IMR-90 (cell line): Measurements from ENCODE around the gene STRN4.

Experiments
- CEBPB ChIP-seq: IDR thresholded peaks from 2 replicates; pipeline ENCODE4 v1.6.1; 2012; ENCODE audit warnings: low read depth, low read length, improper control_type of control experiment
- CTCF ChIP-seq: conservative IDR thresholded peaks from 2 replicates; pipeline ENCODE4 v1.5.1; 2012; ENCODE audit warnings: mild to moderate bottlenecking, low read depth, low read length, improper control_type of control experiment
- ELK1 ChIP-seq: fragments of 150-350 bp; IDR thresholded peaks from 2 replicates; pipeline ENCODE4 v1.6.1; 2016; ENCODE audit warnings: low read depth, mild to moderate bottlenecking, low read length, moderate library complexity, borderline replicate concordance
- FOS ChIP-seq: fragments of 150-350 bp; IDR thresholded peaks from 2 replicates; pipeline ENCODE4 v1.6.1; 2016; ENCODE audit warnings: low read depth, low read length
- MAFK ChIP-seq: IDR thresholded peaks from 2 replicates; pipeline ENCODE4 v1.6.1; 2012; ENCODE audit warnings: low read depth, low read length, improper control_type of control experiment
- MAZ ChIP-seq: IDR thresholded peaks from 2 replicates; pipeline ENCODE4 v1.6.1; 2012; ENCODE audit warnings: low read depth, mild to moderate bottlenecking, low read length, improper control_type of control experiment, moderate library complexity, borderline replicate concordance
- MXI1 ChIP-seq: IDR thresholded peaks from 2 replicates; pipeline ENCODE4 v1.6.1; 2012; ENCODE audit warnings: low read depth, mild to moderate bottlenecking, low read length, moderate library complexity, borderline replicate concordance
- POLR2A ChIP-seq: IDR thresholded peaks from 2 replicates; pipeline ENCODE4 v1.6.1; 2012; ENCODE audit warnings: mild to moderate bottlenecking, low read depth, low read length
- RAD21 ChIP-seq: IDR thresholded peaks from 2 replicates; pipeline ENCODE4 v1.6.1; 2012; ENCODE audit warnings: low read length, improper control_type of control experiment
- RCOR1 ChIP-seq: IDR thresholded peaks from 2 replicates; pipeline ENCODE4 v1.6.1; 2012; ENCODE audit warnings: mild to moderate bottlenecking, low read length, improper control_type of control experiment; ENCODE audit not compliant: insufficient replicate concordance
- SMC3 ChIP-seq: fragments of 150-350 bp; IDR thresholded peaks from 2 replicates; pipeline ENCODE4 v1.6.1; 2016; ENCODE audit warnings: low read depth, mild to moderate bottlenecking, antibody characterized with exemption, low read length, moderate library complexity
- USF2 ChIP-seq: fragments of 150-350 bp; IDR thresholded peaks from 2 replicates; pipeline ENCODE4 v1.6.1; 2017; ENCODE audit warnings: mild to moderate bottlenecking, antibody characterized with exemption, low read length, low read depth

GRCh38 chr19:46745521-46746280 is 549 bp downstream of the STRN4 start, which contains the start of gene FKRP:
- TF ChIP-seq USF2 = no peak
- TF ChIP-seq CTCF = no peak
- TF ChIP-seq POLR2A = no peak
- no peak for TF ChIP-seq SMC3
- TF ChIP-seq MAFK = no peak
- TF ChIP-seq RAD21 = no peak
- TF ChIP-seq FOS = no peak
- TF ChIP-seq CEBPB = no peak
- TF ChIP-seq ELK1 = no peak
- TF ChIP-seq MXI1 = peak; percentile 41; the same call in 1 of the 2 replicates
- TF ChIP-seq RCOR1 = no peak
- 0 out of 2 replicates have a peak, but pooled peaks have one; percentile 23 for TF ChIP-seq MAZ
